Measurements from ENCODE around the gene SERPINB6.

GRCh38 chr6:3015144-3015543 is 43.8 kb upstream of the SERPINB6 start:
- TF ChIP-seq CTCF (IDR thresholded peaks at IDR 0.05; ENCODE audit: low read length) (no peak), EZH2 (IDR thresholded peaks at IDR 0.05; ENCODE audit: borderline replicate concordance, low read length) (no peak)
